ENCODE data around the gene MMP11. TPM values are rescaled to one million over a fixed set of nuclear protein-coding genes. Genes with fewer than 3 reads are reported as not detected.

Gene MMP11
- total and polyA plus RNA-seq, 2 experiments from 2014 or later = 5.3 to 17.4 TPM

DNA sequence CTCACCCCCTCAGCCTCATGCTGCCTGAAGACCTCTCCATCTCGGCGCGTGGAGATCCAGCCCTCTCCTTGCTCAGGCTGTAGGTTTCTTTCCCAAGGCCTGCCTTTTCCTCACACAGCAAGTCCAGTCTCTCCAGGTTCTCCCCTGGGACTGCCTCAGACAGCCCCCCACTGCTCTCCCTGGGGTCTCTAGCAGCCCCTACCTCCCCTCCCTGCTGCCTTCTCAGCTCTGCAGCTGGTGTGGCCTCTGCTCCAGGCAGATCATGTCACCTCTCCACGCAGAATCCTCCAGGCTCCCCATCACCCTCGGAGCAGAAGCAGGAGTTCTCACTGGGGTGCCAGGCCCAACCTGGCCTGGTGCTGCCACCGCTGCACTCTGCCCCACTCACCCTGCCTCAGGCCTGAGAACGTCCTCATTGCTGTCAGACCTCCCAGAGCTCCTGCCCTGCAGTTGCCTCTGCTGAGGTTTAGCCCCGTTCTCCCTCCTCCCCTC is 29.3 kb downstream of the MMP11 start:
- Mint-ChIP-seq H3K36me3 (ENCODE audit: low read depth) (peaks cover 91% of the 10 kb centered on the region), H3K27me3 (ENCODE audit: insufficient read depth, low read depth, poor library complexity) (no peaks in the 10 kb centered on the region), H3K27ac (no peak overlapping the region), H3K9me3 (no peaks in the 10 kb centered on the region; the same call in 2 of the 3 replicates), H3K4me1 (peaks cover 3% of the 10 kb centered on the region; the same call in 1 of the 3 replicates), H3K4me3 (no peak overlapping the region)
- Histone ChIP-seq H3K4me1 (ENCODE audit: insufficient read depth) (no peaks in the 10 kb centered on the region), H3K27ac (ENCODE audit: low read depth) (no peak overlapping the region), H3F3A (replicated peaks; ENCODE audit: low read depth) (no peaks in the 10 kb centered on the region; the same call in 1 of the 2 replicates), H2AFZ (no peak overlapping the region), H3K79me2 (replicated peaks; ENCODE audit: insufficient read depth) (no peaks in the 10 kb centered on the region), H3K27me3 (ENCODE audit: insufficient read depth) (no peaks in the 10 kb centered on the region), H3K9me2 (ENCODE audit: insufficient read depth) (no peaks in the 10 kb centered on the region), H4K20me1 (replicated peaks; ENCODE audit: insufficient read depth) (no peaks in the 10 kb centered on the region; the same call in none of the 2 replicates), H3K4me3 (no peak overlapping the region), H3K4me2 (no peak overlapping the region), H3K36me3 (ENCODE audit: insufficient read depth) (peaks cover 32% of the 10 kb centered on the region)
- no peak for DNase-seq (ENCODE audit: low spot score)
- no peak for ATAC-seq
- TF ChIP-seq, protein P1, sequence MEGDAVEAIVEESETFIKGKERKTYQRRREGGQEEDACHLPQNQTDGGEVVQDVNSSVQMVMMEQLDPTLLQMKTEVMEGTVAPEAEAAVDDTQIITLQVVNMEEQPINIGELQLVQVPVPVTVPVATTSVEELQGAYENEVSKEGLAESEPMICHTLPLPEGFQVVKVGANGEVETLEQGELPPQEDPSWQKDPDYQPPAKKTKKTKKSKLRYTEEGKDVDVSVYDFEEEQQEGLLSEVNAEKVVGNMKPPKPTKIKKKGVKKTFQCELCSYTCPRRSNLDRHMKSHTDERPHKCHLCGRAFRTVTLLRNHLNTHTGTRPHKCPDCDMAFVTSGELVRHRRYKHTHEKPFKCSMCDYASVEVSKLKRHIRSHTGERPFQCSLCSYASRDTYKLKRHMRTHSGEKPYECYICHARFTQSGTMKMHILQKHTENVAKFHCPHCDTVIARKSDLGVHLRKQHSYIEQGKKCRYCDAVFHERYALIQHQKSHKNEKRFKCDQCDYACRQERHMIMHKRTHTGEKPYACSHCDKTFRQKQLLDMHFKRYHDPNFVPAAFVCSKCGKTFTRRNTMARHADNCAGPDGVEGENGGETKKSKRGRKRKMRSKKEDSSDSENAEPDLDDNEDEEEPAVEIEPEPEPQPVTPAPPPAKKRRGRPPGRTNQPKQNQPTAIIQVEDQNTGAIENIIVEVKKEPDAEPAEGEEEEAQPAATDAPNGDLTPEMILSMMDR (conservative IDR thresholded peaks at IDR 0.05; ENCODE audit: low read depth in 2 of 2) = no peak
- TF ChIP-seq, protein P2, sequence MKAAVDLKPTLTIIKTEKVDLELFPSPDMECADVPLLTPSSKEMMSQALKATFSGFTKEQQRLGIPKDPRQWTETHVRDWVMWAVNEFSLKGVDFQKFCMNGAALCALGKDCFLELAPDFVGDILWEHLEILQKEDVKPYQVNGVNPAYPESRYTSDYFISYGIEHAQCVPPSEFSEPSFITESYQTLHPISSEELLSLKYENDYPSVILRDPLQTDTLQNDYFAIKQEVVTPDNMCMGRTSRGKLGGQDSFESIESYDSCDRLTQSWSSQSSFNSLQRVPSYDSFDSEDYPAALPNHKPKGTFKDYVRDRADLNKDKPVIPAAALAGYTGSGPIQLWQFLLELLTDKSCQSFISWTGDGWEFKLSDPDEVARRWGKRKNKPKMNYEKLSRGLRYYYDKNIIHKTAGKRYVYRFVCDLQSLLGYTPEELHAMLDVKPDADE (IDR thresholded peaks at IDR 0.05) = no peak
- TF ChIP-seq STAT1 (IDR thresholded peaks at IDR 0.05; ENCODE audit: unreplicated experiment) (no peak), CREB1 (CRISPR knock-in tag; IDR thresholded peaks at IDR 0.05; ENCODE audit: low read depth) (no peak), EZH2phosphoT487 (IDR thresholded peaks at IDR 0.05; ENCODE audit: unreplicated experiment) (no peak), POLR2AphosphoS5 (IDR thresholded peaks at IDR 0.05; ENCODE audit: low read depth) (no peak), NANOG (IDR thresholded peaks at IDR 0.05; ENCODE audit: borderline replicate concordance) (no peak), ZNF114 (CRISPR knock-in tag; IDR thresholded peaks at IDR 0.05) (no peak)
- TF ChIP-seq, protein P3, sequence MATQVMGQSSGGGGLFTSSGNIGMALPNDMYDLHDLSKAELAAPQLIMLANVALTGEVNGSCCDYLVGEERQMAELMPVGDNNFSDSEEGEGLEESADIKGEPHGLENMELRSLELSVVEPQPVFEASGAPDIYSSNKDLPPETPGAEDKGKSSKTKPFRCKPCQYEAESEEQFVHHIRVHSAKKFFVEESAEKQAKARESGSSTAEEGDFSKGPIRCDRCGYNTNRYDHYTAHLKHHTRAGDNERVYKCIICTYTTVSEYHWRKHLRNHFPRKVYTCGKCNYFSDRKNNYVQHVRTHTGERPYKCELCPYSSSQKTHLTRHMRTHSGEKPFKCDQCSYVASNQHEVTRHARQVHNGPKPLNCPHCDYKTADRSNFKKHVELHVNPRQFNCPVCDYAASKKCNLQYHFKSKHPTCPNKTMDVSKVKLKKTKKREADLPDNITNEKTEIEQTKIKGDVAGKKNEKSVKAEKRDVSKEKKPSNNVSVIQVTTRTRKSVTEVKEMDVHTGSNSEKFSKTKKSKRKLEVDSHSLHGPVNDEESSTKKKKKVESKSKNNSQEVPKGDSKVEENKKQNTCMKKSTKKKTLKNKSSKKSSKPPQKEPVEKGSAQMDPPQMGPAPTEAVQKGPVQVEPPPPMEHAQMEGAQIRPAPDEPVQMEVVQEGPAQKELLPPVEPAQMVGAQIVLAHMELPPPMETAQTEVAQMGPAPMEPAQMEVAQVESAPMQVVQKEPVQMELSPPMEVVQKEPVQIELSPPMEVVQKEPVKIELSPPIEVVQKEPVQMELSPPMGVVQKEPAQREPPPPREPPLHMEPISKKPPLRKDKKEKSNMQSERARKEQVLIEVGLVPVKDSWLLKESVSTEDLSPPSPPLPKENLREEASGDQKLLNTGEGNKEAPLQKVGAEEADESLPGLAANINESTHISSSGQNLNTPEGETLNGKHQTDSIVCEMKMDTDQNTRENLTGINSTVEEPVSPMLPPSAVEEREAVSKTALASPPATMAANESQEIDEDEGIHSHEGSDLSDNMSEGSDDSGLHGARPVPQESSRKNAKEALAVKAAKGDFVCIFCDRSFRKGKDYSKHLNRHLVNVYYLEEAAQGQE (IDR thresholded peaks at IDR 0.05; ENCODE audit: unreplicated experiment) = no peak
- TF ChIP-seq, protein P4, sequence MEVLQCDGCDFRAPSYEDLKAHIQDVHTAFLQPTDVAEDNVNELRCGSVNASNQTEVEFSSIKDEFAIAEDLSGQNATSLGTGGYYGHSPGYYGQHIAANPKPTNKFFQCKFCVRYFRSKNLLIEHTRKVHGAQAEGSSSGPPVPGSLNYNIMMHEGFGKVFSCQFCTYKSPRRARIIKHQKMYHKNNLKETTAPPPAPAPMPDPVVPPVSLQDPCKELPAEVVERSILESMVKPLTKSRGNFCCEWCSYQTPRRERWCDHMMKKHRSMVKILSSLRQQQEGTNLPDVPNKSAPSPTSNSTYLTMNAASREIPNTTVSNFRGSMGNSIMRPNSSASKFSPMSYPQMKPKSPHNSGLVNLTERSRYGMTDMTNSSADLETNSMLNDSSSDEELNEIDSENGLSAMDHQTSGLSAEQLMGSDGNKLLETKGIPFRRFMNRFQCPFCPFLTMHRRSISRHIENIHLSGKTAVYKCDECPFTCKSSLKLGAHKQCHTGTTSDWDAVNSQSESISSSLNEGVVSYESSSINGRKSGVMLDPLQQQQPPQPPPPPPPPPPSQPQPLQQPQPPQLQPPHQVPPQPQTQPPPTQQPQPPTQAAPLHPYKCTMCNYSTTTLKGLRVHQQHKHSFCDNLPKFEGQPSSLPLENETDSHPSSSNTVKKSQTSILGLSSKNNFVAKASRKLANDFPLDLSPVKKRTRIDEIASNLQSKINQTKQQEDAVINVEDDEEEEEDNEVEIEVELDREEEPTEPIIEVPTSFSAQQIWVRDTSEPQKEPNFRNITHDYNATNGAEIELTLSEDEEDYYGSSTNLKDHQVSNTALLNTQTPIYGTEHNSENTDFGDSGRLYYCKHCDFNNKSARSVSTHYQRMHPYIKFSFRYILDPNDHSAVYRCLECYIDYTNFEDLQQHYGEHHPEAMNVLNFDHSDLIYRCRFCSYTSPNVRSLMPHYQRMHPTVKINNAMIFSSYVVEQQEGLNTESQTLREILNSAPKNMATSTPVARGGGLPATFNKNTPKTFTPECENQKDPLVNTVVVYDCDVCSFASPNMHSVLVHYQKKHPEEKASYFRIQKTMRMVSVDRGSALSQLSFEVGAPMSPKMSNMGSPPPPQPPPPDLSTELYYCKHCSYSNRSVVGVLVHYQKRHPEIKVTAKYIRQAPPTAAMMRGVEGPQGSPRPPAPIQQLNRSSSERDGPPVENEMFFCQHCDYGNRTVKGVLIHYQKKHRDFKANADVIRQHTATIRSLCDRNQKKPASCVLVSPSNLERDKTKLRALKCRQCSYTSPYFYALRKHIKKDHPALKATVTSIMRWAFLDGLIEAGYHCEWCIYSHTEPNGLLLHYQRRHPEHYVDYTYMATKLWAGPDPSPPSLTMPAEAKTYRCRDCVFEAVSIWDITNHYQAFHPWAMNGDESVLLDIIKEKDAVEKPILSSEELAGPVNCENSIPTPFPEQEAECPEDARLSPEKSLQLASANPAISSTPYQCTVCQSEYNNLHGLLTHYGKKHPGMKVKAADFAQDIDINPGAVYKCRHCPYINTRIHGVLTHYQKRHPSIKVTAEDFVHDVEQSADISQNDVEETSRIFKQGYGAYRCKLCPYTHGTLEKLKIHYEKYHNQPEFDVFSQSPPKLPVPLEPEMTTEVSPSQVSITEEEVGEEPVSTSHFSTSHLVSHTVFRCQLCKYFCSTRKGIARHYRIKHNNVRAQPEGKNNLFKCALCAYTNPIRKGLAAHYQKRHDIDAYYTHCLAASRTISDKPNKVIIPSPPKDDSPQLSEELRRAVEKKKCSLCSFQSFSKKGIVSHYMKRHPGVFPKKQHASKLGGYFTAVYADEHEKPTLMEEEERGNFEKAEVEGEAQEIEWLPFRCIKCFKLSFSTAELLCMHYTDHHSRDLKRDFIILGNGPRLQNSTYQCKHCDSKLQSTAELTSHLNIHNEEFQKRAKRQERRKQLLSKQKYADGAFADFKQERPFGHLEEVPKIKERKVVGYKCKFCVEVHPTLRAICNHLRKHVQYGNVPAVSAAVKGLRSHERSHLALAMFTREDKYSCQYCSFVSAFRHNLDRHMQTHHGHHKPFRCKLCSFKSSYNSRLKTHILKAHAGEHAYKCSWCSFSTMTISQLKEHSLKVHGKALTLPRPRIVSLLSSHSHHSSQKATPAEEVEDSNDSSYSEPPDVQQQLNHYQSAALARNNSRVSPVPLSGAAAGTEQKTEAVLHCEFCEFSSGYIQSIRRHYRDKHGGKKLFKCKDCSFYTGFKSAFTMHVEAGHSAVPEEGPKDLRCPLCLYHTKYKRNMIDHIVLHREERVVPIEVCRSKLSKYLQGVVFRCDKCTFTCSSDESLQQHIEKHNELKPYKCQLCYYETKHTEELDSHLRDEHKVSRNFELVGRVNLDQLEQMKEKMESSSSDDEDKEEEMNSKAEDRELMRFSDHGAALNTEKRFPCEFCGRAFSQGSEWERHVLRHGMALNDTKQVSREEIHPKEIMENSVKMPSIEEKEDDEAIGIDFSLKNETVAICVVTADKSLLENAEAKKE (CRISPR knock-in tag; IDR thresholded peaks at IDR 0.05) = no peak
